K562 (cell line): ENCODE results near the gene CEP85L. TPM values are rescaled to one million over a fixed set of nuclear protein-coding genes. Genes with fewer than 3 reads are reported as not detected.

Experiments used
- EGR1 ChIP-seq: fragments of 450-650 bp; conservative IDR thresholded peaks from 2 replicates; pipeline ENCODE4 v1.6.1; 2017; ENCODE audit warnings: mild to moderate bottlenecking
- FOXP4 ChIP-seq: sonication (generic); formaldehyde crosslinking; IDR thresholded peaks from 2 replicates; pipeline ENCODE4 v1.8.0; 2022; ENCODE audit warnings: mild to moderate bottlenecking, missing genetic modification reagents, borderline replicate concordance
- ZNF584 ChIP-seq: fragments of 200-800 bp; sonication (Bioruptor generic); IDR thresholded peaks from 2 replicates; pipeline ENCODE4 v1.6.1; 2016; ENCODE audit warnings: low read depth, mild to moderate bottlenecking, missing genetic modification characterization, missing compliant biosample characterization
- polyA plus RNA-seq, 8 experiments: library from polyadenylated mRNA; depleted of rRNA in 4 of 8; stranded (reverse) in 5 of 8; unstranded in 3 of 8; fragments of >200 nt; fragmentation: Nextera tagmentation in 2 of 8; fragmentation: Illumina TruSeq in 1 of 8; extraction: Ambion mirVana in 2 of 8; extraction: Trizol in 1 of 8; gene quantifications; 2 replicates each; pipeline versions ENCODE4 v1.2.1 to v1.2.3, GENCODE V29; 2011 to 2014; ENCODE audit warnings: inconsistent platforms in 1 of 8, missing spikeins in 1 of 8
- total RNA-seq, 7 experiments: library from RNA; depleted of rRNA in 6 of 7; stranded (reverse); fragments of >200 nt in 6 of 7; fragmentation: Illumina TruSeq in 2 of 7; extraction: Trizol in 2 of 7; gene quantifications; 2 replicates each; pipeline versions ENCODE4 v1.2.1 to v1.2.3, GENCODE V29; 2011 to 2021; ENCODE audit warnings: low replicate concordance in 1 of 7
- TF ChIP-seq, protein P1 (sequence below): fragments of 250-450 bp; sonication (Bioruptor Pico); IDR thresholded peaks from 2 replicates; pipeline ENCODE4 v1.4.0; 2020

CEP85L gene
- total and polyA plus RNA-seq, 9 of the 15 experiments (the other 6 are each of a cell fraction or from before 2014, with no cell fraction given) = 4.5 to 15.8 (median 8.3) TPM

- no peak for TF ChIP-seq ZNF584
- no peak for TF ChIP-seq EGR1
- TF ChIP-seq, protein P1, sequence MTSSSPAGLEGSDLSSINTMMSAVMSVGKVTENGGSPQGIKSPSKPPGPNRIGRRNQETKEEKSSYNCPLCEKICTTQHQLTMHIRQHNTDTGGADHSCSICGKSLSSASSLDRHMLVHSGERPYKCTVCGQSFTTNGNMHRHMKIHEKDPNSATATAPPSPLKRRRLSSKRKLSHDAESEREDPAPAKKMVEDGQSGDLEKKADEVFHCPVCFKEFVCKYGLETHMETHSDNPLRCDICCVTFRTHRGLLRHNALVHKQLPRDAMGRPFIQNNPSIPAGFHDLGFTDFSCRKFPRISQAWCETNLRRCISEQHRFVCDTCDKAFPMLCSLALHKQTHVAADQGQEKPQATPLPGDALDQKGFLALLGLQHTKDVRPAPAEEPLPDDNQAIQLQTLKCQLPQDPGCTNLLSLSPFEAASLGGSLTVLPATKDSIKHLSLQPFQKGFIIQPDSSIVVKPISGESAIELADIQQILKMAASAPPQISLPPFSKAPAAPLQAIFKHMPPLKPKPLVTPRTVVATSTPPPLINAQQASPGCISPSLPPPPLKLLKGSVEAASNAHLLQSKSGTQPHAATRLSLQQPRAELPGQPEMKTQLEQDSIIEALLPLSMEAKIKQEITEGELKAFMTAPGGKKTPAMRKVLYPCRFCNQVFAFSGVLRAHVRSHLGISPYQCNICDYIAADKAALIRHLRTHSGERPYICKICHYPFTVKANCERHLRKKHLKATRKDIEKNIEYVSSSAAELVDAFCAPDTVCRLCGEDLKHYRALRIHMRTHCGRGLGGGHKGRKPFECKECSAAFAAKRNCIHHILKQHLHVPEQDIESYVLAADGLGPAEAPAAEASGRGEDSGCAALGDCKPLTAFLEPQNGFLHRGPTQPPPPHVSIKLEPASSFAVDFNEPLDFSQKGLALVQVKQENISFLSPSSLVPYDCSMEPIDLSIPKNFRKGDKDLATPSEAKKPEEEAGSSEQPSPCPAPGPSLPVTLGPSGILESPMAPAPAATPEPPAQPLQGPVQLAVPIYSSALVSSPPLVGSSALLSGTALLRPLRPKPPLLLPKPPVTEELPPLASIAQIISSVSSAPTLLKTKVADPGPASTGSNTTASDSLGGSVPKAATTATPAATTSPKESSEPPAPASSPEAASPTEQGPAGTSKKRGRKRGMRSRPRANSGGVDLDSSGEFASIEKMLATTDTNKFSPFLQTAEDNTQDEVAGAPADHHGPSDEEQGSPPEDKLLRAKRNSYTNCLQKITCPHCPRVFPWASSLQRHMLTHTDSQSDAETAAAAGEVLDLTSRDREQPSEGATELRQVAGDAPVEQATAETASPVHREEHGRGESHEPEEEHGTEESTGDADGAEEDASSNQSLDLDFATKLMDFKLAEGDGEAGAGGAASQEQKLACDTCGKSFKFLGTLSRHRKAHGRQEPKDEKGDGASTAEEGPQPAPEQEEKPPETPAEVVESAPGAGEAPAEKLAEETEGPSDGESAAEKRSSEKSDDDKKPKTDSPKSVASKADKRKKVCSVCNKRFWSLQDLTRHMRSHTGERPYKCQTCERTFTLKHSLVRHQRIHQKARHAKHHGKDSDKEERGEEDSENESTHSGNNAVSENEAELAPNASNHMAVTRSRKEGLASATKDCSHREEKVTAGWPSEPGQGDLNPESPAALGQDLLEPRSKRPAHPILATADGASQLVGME (CRISPR knock-in tag) = no peak
- no peak for TF ChIP-seq FOXP4 (CRISPR knock-in tag)
Measured at GRCh38 chr6:118602300-118602699, 49.1 kb downstream of the CEP85L start (continued).
